CD4-positive, alpha-beta T cell treated with Interleukin-6 for 4 hours (primary cell): Measurements from ENCODE around the gene ALKAL2.

Experiments used
- DNase-seq: peaks from one replicate; pipeline ENCODE4 v3.0.0-alpha.2; 2020; ENCODE audit warnings: mixed read lengths

The ALKAL2 gene

GRCh38 chr2:238869-239268 lies 49.0 kb downstream of the ALKAL2 start:
- no peak for DNase-seq

GRCh38 chr2:238431-238830 lies 49.5 kb downstream of the ALKAL2 start:
- DNase-seq = no peak

- DNase-seq = no peak
These were observed 50.0 kb downstream of the ALKAL2 start for GRCh38 chr2:237878-238277.

GRCh38 chr2:236993-237539 lies 50.8 kb downstream of the ALKAL2 start:
- DNase-seq = no peak

- DNase-seq = no peak
These were observed 53.5 kb downstream of the ALKAL2 start for GRCh38 chr2:234421-234820.

- DNase-seq = no peak
These were observed 54.9 kb downstream of the ALKAL2 start for GRCh38 chr2:233030-233429.

- DNase-seq = no peak
These were observed 56.2 kb downstream of the ALKAL2 start for GRCh38 chr2:231521-232185.
